Stomach (tissue), 9 donors: ENCODE data around the gene GABBR2. TPM values are rescaled to one million over a fixed set of nuclear protein-coding genes. Genes with fewer than 3 reads are reported as not detected.

Experiments
- DNase-seq, 2 donors: peaks; one replicate each; pipeline versions ENCODE4 v3.0.0 to v3.0.0-alpha.2; 2013 to 2019
- H3K27ac ChIP-seq, 5 donors: fragments of 200-600 bp in 4 of 5; sonication (generic) in 4 of 5; one replicate each; pipeline ENCODE4 v1.5.1; 2013 to 2019; ENCODE audit warnings: mild to moderate bottlenecking in 1 of 5, moderate library complexity in 1 of 5
- H3K27me3 ChIP-seq, 3 donors: fragments of 200-600 bp; sonication (generic); one replicate each; pipeline ENCODE4 v1.5.1; 2017 to 2019; ENCODE audit warnings: mixed run types in 1 of 3
- H3K36me3 ChIP-seq, 4 donors: fragments of 200-600 bp; sonication (generic); 1 replicate in 3 of 4; 2 replicates in 1 of 4; pipeline ENCODE4 v1.5.1; 2016 to 2019
- H3K4me1 ChIP-seq, 4 donors: fragments of 200-600 bp; sonication (generic); one replicate each; pipeline ENCODE4 v1.5.1; 2016 to 2019
- H3K4me3 ChIP-seq, 4 donors: fragments of 200-600 bp; sonication (generic) in 3 of 4; one replicate each; pipeline ENCODE4 v1.5.1; 2016 to 2019; ENCODE audit warnings: mild to moderate bottlenecking in 1 of 4
- H3K9me3 ChIP-seq, 4 donors: fragments of 200-600 bp; sonication (generic); one replicate each; pipeline ENCODE4 v1.5.1; 2016 to 2019
- EP300 ChIP-seq: sonication (generic); formaldehyde crosslinking; IDR thresholded peaks from one replicate; pipeline ENCODE4 v1.6.1; 2017; ENCODE audit warnings: antibody characterized with exemption
- POLR2A ChIP-seq, 4 donors: fragments of 450-650 bp; IDR thresholded peaks; one replicate each; pipeline ENCODE4 v1.6.1; 2016; ENCODE audit warnings: antibody characterized with exemption in 4 of 4, control low read depth in 2 of 4, mild to moderate bottlenecking in 1 of 4, moderate library complexity in 1 of 4
- POLR2AphosphoS5 ChIP-seq, 3 donors: sonication (generic); formaldehyde crosslinking; IDR thresholded peaks; one replicate each; pipeline ENCODE4 v1.6.1; 2016; ENCODE audit warnings: antibody characterized with exemption in 3 of 3
- whole genome bisulfite sequencing, 5 donors: extraction: QIAGEN DNeasy Blood & Tissue Kit in 3 of 5; methylation state at CpG; one replicate each; pipeline versions ENCODE4 v1.1.5 to v1.1.7; 2013 to 2018; 5-methylcytosine and 5-hydroxymethylcytosine counted together
- intact Hi-C: fragments of 100-400 bp; cut with DNase I; formaldehyde crosslinking; loops from one replicate; pipeline ENCODE4 v1.15.1; 2023; ENCODE audit warnings: low total_unique reads
- polyA plus RNA-seq, 3 donors: library from polyadenylated mRNA; stranded (reverse); fragments of 200-250 nt; gene quantifications; one replicate each; pipeline ENCODE4 v1.2.3, GENCODE V29; 2013
- total RNA-seq, 5 donors: library from RNA; depleted of rRNA; stranded (reverse); fragments of >200 nt; gene quantifications; one replicate each; pipeline versions ENCODE4 v1.1.0 to v1.2.3, GENCODE V29; 2014 to 2016
- TF ChIP-seq, protein P1 (sequence below), 7 experiments: fragments of 450-650 bp in 4 of 7; fragments of 200-600 bp in 3 of 7; sonication (generic) in 3 of 7; IDR thresholded peaks; one replicate each; pipeline ENCODE4 v1.5.1; 2016 to 2019; ENCODE audit warnings: antibody characterized with exemption in 7 of 7, control low read depth in 2 of 7, mild to moderate bottlenecking in 1 of 7
- donor health status: healthy with polysubstance abuse.
- donor health status: Bipolar disorder and iron deficiency.
- donor health status: healthy.

GABBR2 gene
- total and polyA plus RNA-seq, 8 donors: 0.06 to 0.55 (median 0.08) TPM; not detected in 5

DNA sequence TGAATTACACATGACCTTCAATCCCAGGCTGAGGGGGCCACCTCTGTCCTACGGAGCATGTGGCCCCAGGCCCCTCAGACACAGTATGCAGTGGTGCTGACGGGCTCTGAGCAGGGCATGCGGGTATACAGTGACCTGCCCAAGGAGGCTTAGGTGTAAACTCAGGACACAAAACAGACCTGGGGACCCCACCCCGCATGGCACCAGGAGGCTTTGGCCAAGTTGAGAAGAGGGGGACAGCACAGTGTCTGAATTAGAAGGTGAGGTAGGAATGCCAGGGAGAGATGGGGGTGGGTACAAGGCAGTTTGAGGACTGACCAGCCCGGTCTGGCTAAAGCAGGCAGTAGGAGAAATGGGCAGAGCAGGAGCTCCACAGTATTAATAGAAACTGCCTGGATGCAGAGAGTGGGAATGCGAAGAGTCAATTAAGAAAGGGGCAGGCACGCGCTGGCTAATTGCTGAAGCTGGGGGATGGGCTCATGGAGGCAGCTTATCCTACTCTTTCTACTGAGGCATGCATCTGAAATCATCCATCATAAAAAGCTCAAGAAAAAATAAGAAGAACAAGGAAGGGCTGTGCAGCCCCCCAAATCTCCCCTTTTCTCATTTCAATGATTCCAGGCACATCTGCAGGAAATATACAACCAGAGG, 109.0 kb downstream of the GABBR2 start:
- Histone ChIP-seq H3K4me1 (no peaks in the 10 kb centered on the region), H3K36me3 (no peaks in the 10 kb centered on the region), H3K9me3 (no peaks in the 10 kb centered on the region), H3K27ac (no peak overlapping the region), H3K4me3 (no peak overlapping the region), H3K27me3 (no peaks in the 10 kb centered on the region)
- TF ChIP-seq, protein P1, sequence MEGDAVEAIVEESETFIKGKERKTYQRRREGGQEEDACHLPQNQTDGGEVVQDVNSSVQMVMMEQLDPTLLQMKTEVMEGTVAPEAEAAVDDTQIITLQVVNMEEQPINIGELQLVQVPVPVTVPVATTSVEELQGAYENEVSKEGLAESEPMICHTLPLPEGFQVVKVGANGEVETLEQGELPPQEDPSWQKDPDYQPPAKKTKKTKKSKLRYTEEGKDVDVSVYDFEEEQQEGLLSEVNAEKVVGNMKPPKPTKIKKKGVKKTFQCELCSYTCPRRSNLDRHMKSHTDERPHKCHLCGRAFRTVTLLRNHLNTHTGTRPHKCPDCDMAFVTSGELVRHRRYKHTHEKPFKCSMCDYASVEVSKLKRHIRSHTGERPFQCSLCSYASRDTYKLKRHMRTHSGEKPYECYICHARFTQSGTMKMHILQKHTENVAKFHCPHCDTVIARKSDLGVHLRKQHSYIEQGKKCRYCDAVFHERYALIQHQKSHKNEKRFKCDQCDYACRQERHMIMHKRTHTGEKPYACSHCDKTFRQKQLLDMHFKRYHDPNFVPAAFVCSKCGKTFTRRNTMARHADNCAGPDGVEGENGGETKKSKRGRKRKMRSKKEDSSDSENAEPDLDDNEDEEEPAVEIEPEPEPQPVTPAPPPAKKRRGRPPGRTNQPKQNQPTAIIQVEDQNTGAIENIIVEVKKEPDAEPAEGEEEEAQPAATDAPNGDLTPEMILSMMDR (IDR thresholded peaks at IDR 0.05): no peak
- no peak for TF ChIP-seq POLR2AphosphoS5 (IDR thresholded peaks at IDR 0.05)
- TF ChIP-seq POLR2A (IDR thresholded peaks at IDR 0.05): no peak
- TF ChIP-seq EP300: no peak
- intact Hi-C loops: no loop called here
- DNase-seq: no peak
- 70 to 84% (median 74%) methylated on average over 8 of the region's 8 CpGs for WGBS, 5 donors

DNA sequence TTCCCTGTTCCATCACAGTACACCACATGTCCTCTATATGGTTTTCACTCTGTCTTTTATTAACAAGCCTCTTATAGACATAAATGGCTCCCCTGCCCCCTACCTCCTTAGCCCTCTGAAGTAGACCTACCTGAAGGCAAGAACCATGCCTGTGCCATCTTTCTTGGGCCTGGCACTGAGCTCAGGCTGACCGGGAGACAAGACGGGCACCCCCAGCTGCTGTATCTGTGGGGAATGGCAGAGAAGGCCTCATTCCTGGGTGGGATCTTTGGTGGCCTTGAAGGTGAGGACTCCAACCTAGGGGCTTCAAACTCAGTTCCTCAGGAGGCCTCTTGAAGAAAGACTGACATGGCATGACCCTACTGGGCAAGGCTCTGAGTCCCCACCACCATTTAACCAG, 109.9 kb downstream of the GABBR2 start:
- no peak for DNase-seq
- intact Hi-C loops: no loop called here
- no peaks in the 10 kb centered on the region for H3K27me3 ChIP-seq
- no peaks in the 10 kb centered on the region for H3K36me3 ChIP-seq
- no peak overlapping the region for H3K27ac ChIP-seq
- H3K9me3 ChIP-seq: no peaks in the 10 kb centered on the region
- no peaks in the 10 kb centered on the region for H3K4me1 ChIP-seq
- no peak overlapping the region for H3K4me3 ChIP-seq
- TF ChIP-seq EP300 (no peak), POLR2AphosphoS5 (IDR thresholded peaks at IDR 0.05) (no peak), POLR2A (IDR thresholded peaks at IDR 0.05) (no peak)
- TF ChIP-seq, protein P1 (IDR thresholded peaks at IDR 0.05): no peak
- 93 to 100% (median 96%) methylated on average over 2 of the region's 2 CpGs for WGBS, 5 donors

DNA sequence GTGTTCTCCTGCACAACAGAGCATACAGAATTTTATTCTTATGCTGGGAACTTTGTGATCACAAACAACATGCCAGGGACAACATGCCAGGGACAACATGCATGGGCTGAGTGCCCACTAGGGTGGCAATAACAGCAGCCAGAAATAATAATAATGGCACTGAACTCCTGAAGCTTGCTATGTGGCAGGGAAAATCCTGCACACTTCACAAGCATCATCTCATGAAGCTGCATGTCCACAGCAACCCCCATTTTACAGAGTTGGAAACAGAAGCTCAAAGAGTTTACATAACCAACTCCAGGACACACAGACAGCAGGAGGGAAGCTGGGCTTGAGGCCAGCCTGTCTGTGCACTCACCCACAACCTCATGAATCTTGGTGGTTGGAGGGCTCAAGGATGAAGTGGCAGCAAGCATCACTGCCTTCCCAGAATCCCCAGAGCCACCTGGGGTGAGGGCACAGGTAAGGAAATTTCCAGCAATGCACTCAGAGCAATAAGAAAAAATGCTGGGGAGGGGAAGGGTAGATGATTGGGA, 111.4 kb downstream of the GABBR2 start:
- H3K9me3 ChIP-seq: no peaks in the 10 kb centered on the region
- H3K4me3 ChIP-seq: no peak overlapping the region
- no peaks in the 10 kb centered on the region for H3K36me3 ChIP-seq
- H3K27ac ChIP-seq: no peak overlapping the region
- H3K4me1 ChIP-seq: no peaks in the 10 kb centered on the region
- no peaks in the 10 kb centered on the region for H3K27me3 ChIP-seq
- no peak for TF ChIP-seq POLR2A (IDR thresholded peaks at IDR 0.05)
- no peak for TF ChIP-seq POLR2AphosphoS5 (IDR thresholded peaks at IDR 0.05)
- TF ChIP-seq EP300: no peak
- TF ChIP-seq, protein P1 (IDR thresholded peaks at IDR 0.05): no peak
- DNase-seq: no peak
- intact Hi-C loops: no loop called here

DNA sequence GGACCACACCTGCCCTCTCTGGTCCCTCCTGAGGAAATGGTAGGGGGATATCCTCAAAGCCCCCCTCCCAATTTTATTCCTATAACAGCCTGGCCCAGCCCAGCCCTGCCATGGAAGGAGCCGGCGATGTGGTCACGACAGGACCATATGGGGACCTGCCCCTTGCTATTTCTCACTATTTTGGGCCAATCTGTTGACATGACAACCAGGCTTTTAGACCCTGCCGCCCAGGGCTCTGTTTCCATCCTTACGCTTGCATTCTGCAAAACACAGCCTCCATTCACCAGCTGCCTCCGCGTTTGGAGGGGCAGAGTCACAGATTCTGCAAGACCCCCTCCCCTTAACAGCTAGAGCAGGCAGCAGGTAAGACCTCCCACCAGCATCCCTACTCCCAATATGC, 112.2 kb downstream of the GABBR2 start:
- 63 to 81% (median 71%) methylated on average over 7 of the region's 7 CpGs for WGBS, 5 donors

More for the DNA sequence above, 112.2 kb downstream of the GABBR2 start:
- no peak overlapping the region for H3K27ac ChIP-seq
- H3K9me3 ChIP-seq: no peaks in the 10 kb centered on the region
- peaks cover 0 to under 1% (median 0%) of the 10 kb centered on the region in 3 donors for H3K27me3 ChIP-seq
- no peaks in the 10 kb centered on the region for H3K4me1 ChIP-seq
- no peak overlapping the region for H3K4me3 ChIP-seq
- intact Hi-C loops: no loop called here
- DNase-seq: no peak
- TF ChIP-seq POLR2A (IDR thresholded peaks at IDR 0.05) (no peak), EP300 (no peak), POLR2AphosphoS5 (IDR thresholded peaks at IDR 0.05) (no peak)
- TF ChIP-seq, protein P1 (IDR thresholded peaks at IDR 0.05): no peak
- H3K36me3 ChIP-seq: no peaks in the 10 kb centered on the region
